Progenitor cell of endocrine pancreas (in vitro differentiated cells): Measurements from ENCODE around the gene TLL2. TPM values are rescaled to one million over a fixed set of nuclear protein-coding genes. Genes with fewer than 3 reads are reported as not detected.

Experiments
- DNase-seq: peaks from one replicate; pipeline ENCODE4 v3.0.0; 2021; ENCODE audit warnings: low spot score; ENCODE audit not compliant: unreplicated experiment
- H3K27ac Mint-ChIP-seq: 2 replicates; pipeline ENCODE4 v1.8.0; 2021; ENCODE audit warnings: mild to moderate bottlenecking, moderate library complexity, mixed read lengths
- H3K27me3 Mint-ChIP-seq: 2 replicates; pipeline ENCODE4 v1.8.0; 2021; ENCODE audit warnings: mixed read lengths
- H3K36me3 Mint-ChIP-seq: 2 replicates; pipeline ENCODE4 v1.8.0; 2022; ENCODE audit warnings: mixed read lengths; ENCODE audit not compliant: insufficient read depth
- H3K4me1 Mint-ChIP-seq: 2 replicates; pipeline ENCODE4 v1.8.0; 2021; ENCODE audit warnings: low read depth, mixed read lengths
- H3K4me3 Mint-ChIP-seq: 2 replicates; pipeline ENCODE4 v1.8.0; 2021; ENCODE audit warnings: low read depth, mild to moderate bottlenecking, moderate library complexity, mixed read lengths
- H3K9me3 Mint-ChIP-seq: 2 replicates; pipeline ENCODE4 v1.8.0; 2021; ENCODE audit warnings: low read depth, mixed read lengths
- CTCF ChIP-seq: fragments of 200-600 bp; sonication (generic); IDR thresholded peaks from one replicate; pipeline ENCODE4 v1.5.0; 2021; ENCODE audit warnings: antibody characterized with exemption, mild to moderate bottlenecking; ENCODE audit not compliant: unreplicated experiment
- total RNA-seq: library from RNA; stranded (reverse); gene quantifications from 2 replicates; pipeline ENCODE4 v1.2.1, GENCODE V29; 2021

Gene TLL2
- total RNA-seq, 1 donor from 2014 or later: 0.60 TPM

GRCh38 chr10:96436035-96436434, 77.7 kb downstream of the TLL2 start:
- H3K27me3 Mint-ChIP-seq: no peaks in the 10 kb centered on the region

GRCh38 chr10:96431211-96431970, 82.3 kb downstream of the TLL2 start:
- H3K36me3 Mint-ChIP-seq: no peaks in the 10 kb centered on the region
- no peak for TF ChIP-seq CTCF
- no peak overlapping the region for H3K4me3 Mint-ChIP-seq
- DNase-seq: no peak
- peaks cover 2% of the 10 kb centered on the region for H3K4me1 Mint-ChIP-seq
- H3K27ac Mint-ChIP-seq: no peak overlapping the region
- H3K9me3 Mint-ChIP-seq: peaks cover 8% of the 10 kb centered on the region
- H3K27me3 Mint-ChIP-seq: no peaks in the 10 kb centered on the region

More at GRCh38 chr10:96436035-96436434, 77.7 kb downstream of the TLL2 start:
- DNase-seq: no peak
- Mint-ChIP-seq H3K36me3 (no peaks in the 10 kb centered on the region), H3K4me3 (no peak overlapping the region), H3K4me1 (no peaks in the 10 kb centered on the region), H3K9me3 (peaks cover 15% of the 10 kb centered on the region), H3K27ac (no peak overlapping the region)
- TF ChIP-seq CTCF: no peak

- H3K9me3 Mint-ChIP-seq: no peaks in the 10 kb centered on the region
- no peak overlapping the region for H3K27ac Mint-ChIP-seq
- H3K4me3 Mint-ChIP-seq: no peak overlapping the region
- no peaks in the 10 kb centered on the region for H3K36me3 Mint-ChIP-seq
- DNase-seq: no peak
- no peak for TF ChIP-seq CTCF
- no peaks in the 10 kb centered on the region for H3K27me3 Mint-ChIP-seq
- H3K4me1 Mint-ChIP-seq: peaks cover 2% of the 10 kb centered on the region
These were observed 86.4 kb downstream of the TLL2 start for GRCh38 chr10:96427291-96427690.

GRCh38 chr10:96422525-96422924, 91.2 kb downstream of the TLL2 start:
- H3K9me3 Mint-ChIP-seq: no peaks in the 10 kb centered on the region
- H3K27me3 Mint-ChIP-seq: no peaks in the 10 kb centered on the region
- no peak for TF ChIP-seq CTCF
- no peaks in the 10 kb centered on the region for H3K4me1 Mint-ChIP-seq
- no peak for DNase-seq
- H3K27ac Mint-ChIP-seq: no peak overlapping the region
- no peak overlapping the region for H3K4me3 Mint-ChIP-seq
- no peaks in the 10 kb centered on the region for H3K36me3 Mint-ChIP-seq

GRCh38 chr10:96421995-96422394, 91.7 kb downstream of the TLL2 start:
- Mint-ChIP-seq H3K27me3 (no peaks in the 10 kb centered on the region), H3K4me3 (no peak overlapping the region), H3K9me3 (no peaks in the 10 kb centered on the region), H3K4me1 (no peaks in the 10 kb centered on the region), H3K36me3 (no peaks in the 10 kb centered on the region), H3K27ac (no peak overlapping the region)
- TF ChIP-seq CTCF: no peak
- no peak for DNase-seq
